Measurements from ENCODE around the gene DGKD. TPM values are rescaled to one million over a fixed set of nuclear protein-coding genes. Genes with fewer than 3 reads are reported as not detected.

DGKD gene
- polyA plus RNA-seq, 1 experiment = 10.8 TPM

DNA sequence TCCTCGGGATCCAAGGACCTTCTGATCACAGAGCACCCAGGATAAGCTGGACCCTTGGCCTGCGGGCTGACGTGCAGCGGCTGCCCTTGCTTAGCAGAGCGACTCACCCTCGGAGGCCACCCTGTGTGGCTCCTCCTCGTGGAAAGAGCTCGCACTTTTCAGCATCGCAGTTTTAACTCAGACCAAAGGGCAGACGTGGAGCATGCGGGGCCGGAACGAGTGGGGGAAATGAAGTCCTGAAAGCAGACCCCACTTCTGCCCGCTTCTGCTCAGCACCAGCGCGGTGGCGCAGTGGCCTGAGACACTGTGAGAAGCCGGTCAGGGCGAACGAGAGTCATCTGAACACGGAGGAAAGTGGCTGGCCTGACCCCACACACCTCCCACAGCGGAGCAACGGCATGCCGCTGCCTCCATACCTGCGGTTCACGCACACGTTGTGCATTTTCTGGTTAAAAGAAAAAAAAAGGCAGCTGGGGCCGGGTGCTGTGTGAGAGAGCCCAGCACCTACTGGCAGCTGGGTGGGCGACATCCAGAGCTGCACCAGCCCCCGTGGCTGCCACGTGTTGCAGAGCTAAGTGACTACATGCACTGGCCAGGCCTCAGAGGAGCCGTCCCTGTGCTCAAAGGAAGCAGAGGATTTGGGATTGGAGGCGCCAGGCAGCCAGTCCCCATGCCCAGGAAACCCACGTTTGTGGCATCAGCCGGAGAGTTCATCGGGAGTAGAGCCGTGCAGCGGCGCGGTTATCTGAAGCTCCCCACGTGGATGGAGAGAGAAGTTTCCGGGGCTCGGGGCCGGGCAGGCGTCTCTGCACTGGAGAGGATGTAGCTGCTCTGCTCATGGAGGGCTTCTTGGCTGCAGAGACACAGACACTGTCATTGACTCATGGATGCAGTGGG is 122.6 kb downstream of the DGKD start:
- ChIA-PET CTCF (no interaction called here), POLR2A (no interaction called here)

DNA sequence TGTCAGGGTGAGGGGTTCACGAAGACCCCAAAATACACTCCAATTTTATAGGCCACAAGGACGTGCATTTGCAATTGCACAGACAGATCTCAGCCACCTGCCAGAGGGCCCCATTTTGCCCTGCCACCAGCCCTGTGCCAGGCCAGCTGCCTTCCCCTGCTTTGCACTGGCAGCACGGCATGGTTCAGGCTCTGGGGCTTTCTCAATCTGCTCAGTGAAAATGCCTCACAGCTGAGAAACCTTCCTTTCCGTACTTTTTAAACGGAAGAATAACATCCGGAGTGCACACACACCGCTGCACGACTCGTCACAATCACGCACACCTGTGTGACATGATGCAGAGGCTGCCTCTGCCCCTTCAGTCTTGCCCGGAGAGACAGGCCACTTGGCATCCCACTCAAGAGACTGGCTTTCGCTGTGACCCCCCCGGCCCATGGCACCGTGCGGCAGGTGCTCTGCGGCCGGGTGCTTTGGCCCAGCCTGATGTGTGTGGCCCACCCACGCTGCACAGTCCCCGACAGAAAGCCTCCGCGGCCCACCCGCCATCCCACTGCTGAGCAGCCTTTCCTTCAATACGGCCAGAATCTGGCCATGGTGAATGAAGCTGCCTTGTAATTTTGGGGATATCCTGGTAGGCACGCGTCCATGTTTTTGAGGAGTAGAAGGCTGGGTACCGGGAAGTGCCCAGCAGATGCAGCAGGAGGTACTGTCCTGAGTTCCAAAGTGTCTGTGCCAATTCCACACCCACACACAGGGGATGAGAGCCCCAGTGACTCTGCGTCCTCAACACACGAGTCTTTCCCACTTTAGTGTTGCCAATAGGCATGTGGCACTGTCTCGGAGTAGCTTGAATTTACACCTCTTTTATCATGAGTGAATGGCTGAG is 123.5 kb downstream of the DGKD start:
- Histone ChIP-seq H3K9me3 (ENCODE audit: control insufficient read depth, insufficient read depth, low read length) (peaks cover 4% of the 10 kb centered on the region; the same call in 1 of the 2 replicates), H3K4me3 (ENCODE audit: low read depth, low read length) (no peak overlapping the region), H3K27me3 (ENCODE audit: control insufficient read depth, insufficient read depth, low read length) (no peaks in the 10 kb centered on the region), H3K27ac (ENCODE audit: low read depth, low read length) (no peak overlapping the region)
- TF ChIP-seq, protein P1, sequence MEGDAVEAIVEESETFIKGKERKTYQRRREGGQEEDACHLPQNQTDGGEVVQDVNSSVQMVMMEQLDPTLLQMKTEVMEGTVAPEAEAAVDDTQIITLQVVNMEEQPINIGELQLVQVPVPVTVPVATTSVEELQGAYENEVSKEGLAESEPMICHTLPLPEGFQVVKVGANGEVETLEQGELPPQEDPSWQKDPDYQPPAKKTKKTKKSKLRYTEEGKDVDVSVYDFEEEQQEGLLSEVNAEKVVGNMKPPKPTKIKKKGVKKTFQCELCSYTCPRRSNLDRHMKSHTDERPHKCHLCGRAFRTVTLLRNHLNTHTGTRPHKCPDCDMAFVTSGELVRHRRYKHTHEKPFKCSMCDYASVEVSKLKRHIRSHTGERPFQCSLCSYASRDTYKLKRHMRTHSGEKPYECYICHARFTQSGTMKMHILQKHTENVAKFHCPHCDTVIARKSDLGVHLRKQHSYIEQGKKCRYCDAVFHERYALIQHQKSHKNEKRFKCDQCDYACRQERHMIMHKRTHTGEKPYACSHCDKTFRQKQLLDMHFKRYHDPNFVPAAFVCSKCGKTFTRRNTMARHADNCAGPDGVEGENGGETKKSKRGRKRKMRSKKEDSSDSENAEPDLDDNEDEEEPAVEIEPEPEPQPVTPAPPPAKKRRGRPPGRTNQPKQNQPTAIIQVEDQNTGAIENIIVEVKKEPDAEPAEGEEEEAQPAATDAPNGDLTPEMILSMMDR (IDR thresholded peaks at IDR 0.05; ENCODE audit: low read depth, low read length) = no peak
- ChIA-PET CTCF (interaction anchor here (1.0 kb wide), 1 partner anchor 29 kb away, joined by 3 read pairs; no protein-coding TSS in a partner anchor), POLR2A (no interaction called here)
- DNase-seq (ENCODE audit: low read depth, low spot score) = no peak

More for the DNA sequence above, 122.6 kb downstream of the DGKD start:
- Histone ChIP-seq H3K4me3 (ENCODE audit: low read depth, low read length) (no peak overlapping the region), H3K27me3 (ENCODE audit: control insufficient read depth, insufficient read depth, low read length) (no peaks in the 10 kb centered on the region), H3K9me3 (ENCODE audit: control insufficient read depth, insufficient read depth, low read length) (peaks cover 4% of the 10 kb centered on the region; the same call in 1 of the 2 replicates), H3K27ac (ENCODE audit: low read depth, low read length) (no peak overlapping the region)
- TF ChIP-seq, protein P1 (IDR thresholded peaks at IDR 0.05; ENCODE audit: low read depth, low read length) = no peak
- no peak for DNase-seq (ENCODE audit: low read depth, low spot score)

DNA sequence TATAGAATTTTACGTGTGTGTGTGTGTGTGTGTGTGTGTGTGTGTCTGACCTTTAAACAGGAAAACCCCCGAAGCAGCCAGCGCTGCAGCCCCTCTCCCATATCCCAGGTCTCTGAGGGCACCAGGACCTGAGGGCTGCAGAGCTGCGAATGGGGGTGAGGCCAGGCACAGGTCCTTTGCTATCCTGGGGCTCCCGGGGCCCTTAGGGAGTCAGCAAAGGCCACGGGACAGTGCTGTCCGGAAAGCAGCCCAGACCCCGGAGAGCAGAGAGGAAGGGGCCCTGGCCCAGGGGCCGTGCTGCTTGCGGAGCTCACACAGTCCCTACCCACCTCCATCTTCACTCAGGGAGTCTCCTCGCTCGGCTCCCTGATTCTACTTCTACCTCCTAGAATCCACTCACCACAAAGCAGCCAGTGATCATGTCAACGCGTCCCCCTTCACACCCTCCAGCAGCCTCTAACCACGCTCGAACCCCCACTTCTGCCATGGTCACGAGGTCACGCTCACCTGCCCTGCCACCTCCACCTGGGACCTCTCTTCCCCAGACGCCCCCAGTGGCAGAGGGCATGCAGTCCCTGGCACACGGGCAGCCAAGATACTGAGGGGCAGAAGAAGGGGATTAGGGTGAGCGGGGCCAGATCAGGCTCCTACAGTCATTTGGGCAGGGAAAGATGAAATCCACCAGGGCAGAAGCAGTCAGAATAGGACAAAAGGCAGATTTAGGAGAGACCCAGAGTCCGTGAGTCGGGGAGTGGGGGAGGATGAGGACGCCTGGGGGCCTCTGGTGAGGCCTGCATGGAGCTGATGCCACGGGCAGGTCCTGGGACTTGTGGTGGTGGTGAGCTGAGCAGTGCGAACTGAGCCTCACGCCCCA is 125.6 kb downstream of the DGKD start:
- ChIA-PET CTCF (interaction anchor here (0.6 kb wide), 1 partner anchor 284 kb away, joined by 3 read pairs; no protein-coding TSS in a partner anchor), POLR2A (no interaction called here)
- no peaks in the 10 kb centered on the region; the same call in 1 of the 2 replicates for H3K9me3 ChIP-seq (ENCODE audit: control insufficient read depth, insufficient read depth, low read length)
- H3K27me3 ChIP-seq (ENCODE audit: control insufficient read depth, insufficient read depth, low read length) = no peaks in the 10 kb centered on the region
- TF ChIP-seq, protein P1 (IDR thresholded peaks at IDR 0.05; ENCODE audit: low read depth, low read length) = no peak
- DNase-seq (ENCODE audit: low read depth, low spot score) = no peak
- no peak overlapping the region for H3K27ac ChIP-seq (ENCODE audit: low read depth, low read length)
- H3K4me3 ChIP-seq (ENCODE audit: low read depth, low read length) = no peak overlapping the region

DNA sequence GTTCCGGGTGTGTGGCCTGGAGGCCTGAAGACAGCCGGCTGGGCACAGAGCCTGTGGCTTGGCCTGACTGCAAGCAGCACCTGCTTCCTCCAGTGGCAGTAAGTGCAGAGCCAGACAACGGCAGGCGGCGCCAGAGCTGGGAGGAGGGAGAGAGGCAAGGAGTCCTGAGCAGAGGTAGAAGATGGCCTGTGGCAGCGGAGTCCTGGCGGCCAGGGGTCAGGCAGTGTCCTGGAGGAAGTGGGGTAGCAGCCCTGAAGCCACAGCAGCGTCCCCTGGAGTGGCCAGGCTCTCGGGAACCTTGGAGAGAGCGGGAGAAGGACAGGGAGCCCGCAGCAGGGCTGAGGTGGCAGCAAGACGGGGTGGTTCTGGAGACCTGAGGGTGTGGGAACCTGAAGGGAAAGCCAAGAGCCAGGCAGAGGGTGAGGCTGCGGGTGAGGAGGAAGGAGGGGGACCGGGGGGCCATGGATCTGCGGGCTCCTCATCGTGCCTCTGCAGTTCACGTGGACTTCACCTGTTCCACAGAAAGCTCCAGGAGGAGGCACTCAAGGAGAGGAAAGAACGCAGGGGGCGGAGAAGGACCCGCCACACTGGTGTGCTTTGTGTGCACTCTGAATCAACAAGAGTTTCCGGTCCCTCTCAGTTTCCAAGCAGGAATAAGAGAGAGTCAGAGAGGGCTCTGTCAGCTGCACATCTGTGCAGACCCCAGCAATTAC is 126.4 kb downstream of the DGKD start:
- no peak overlapping the region for H3K4me3 ChIP-seq (ENCODE audit: low read depth, low read length)
- TF ChIP-seq, protein P1 (IDR thresholded peaks at IDR 0.05; ENCODE audit: low read depth, low read length) = 0 out of 2 replicates have a peak, but pooled peaks have one; percentile 10
- no peak for DNase-seq (ENCODE audit: low read depth, low spot score)
- H3K27ac ChIP-seq (ENCODE audit: low read depth, low read length) = no peak overlapping the region
- ChIA-PET POLR2A (no interaction called here), CTCF (interaction anchor here (0.6 kb wide), 1 partner anchor 284 kb away, joined by 3 read pairs; no protein-coding TSS in a partner anchor)
- H3K27me3 ChIP-seq (ENCODE audit: control insufficient read depth, insufficient read depth, low read length) = no peaks in the 10 kb centered on the region
- no peaks in the 10 kb centered on the region; the same call in 1 of the 2 replicates for H3K9me3 ChIP-seq (ENCODE audit: control insufficient read depth, insufficient read depth, low read length)

All from AG04450 (cell line).